ENCODE data around the gene FURIN. TPM values are rescaled to one million over a fixed set of nuclear protein-coding genes. Genes with fewer than 3 reads are reported as not detected.

FURIN gene
- polyA plus RNA-seq, 1 of the 3 experiments (the other 2 are of a cell fraction) = 40.8 TPM

DNA sequence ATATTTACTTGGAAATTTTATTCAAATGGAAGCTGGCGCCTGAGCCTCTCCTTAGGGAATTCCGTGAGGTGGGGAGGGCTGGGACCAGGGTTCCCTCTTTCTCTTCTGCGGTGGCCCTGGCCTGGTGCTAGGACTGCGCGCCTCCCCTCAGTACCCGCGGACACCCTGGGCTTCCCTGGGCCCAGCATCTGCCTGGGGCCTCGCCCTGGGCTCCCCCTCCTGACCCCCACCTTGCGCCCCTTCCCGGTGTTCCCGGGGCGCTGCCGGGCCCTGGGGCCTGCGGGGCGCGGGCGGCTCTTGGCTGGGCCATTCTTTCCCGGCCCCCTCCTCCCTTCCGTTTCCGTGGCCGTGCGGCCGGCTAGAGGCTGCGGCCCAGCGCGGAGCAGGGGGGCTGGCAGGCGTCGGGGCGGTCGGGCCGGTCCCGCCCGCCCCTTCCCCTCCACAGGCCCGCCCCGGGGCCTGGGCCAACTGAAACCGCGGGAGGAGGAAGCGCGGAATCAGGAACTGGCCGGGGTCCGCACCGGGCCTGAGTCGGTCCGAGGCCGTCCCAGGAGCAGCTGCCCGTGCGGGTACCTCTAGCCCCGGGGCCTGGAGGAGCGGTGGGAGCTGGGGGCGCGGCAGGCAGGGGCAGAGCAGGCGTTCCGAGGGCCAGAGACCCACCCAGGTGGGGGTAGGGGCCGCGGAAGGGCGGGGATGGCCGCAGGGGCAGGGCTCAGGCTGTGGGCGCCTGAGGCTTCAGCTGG lies 15.8 kb downstream of the FURIN start, which contains the start of gene FES:
Gene FES (plus strand): TSS at position 529 of the 743 bp plus-strand sequence. CDS start 542 bp downstream, outside the sequence.
- Histone ChIP-seq H3K36me3 (replicated peaks in 1 of 2; ENCODE audit: control insufficient read depth in 1 of 2, insufficient read depth in 2 of 2, low read length in 1 of 2) (peaks cover 5 to 33% of the 10 kb centered on the region in 2 experiments), H3K4me1 (ENCODE audit: control insufficient read depth in 1 of 2, insufficient read depth in 2 of 2, low read depth in 1 of 2, low read length in 1 of 2) (peaks cover 0 to 14% of the 10 kb centered on the region in 2 experiments; a peak in 1 of 4 replicates), H3K79me2 (ENCODE audit: insufficient read depth) (no peaks in the 10 kb centered on the region), H3K9me3 (no peaks in the 10 kb centered on the region), H3K4me3 (ENCODE audit: low read depth in 2 of 2, low read length in 1 of 2) (no peak within 1 kb of the TSS), H2AFZ (ENCODE audit: low read depth) (no peak within 1 kb of the TSS), H3F3A (replicated peaks; ENCODE audit: insufficient read depth) (peaks cover 9% of the 10 kb centered on the region), H4K20me1 (ENCODE audit: insufficient read depth) (no peaks in the 10 kb centered on the region), H3K27ac (ENCODE audit: low read depth in 2 of 2, low read length in 1 of 2) (peak within 1 kb of the TSS in 1 of 2 experiments; percentile 62; a peak in 1 of 4 replicates), H3K9ac (no peak within 1 kb of the TSS), H3K4me2 (no peak within 1 kb of the TSS), H3K9me2 (no peaks in the 10 kb centered on the region), H3K27me3 (ENCODE audit: insufficient read depth) (no peaks in the 10 kb centered on the region)
- DNase-seq = no peak
- CTCF ChIA-PET = interaction anchor here (0.7 to 5.6 kb wide), 13 partner anchors 10 to 741 kb away, joined by 3 to 55 read pairs (median 11); partner anchors contain the start of gene HDDC3
- no peak for TF ChIP-seq TAF1 (IDR thresholded peaks at IDR 0.05; ENCODE audit: borderline replicate concordance, low read depth, low read length)
- TF ChIP-seq PBX3 (IDR thresholded peaks at IDR 0.05) = no peak
- no peak for TF ChIP-seq RAD21 (IDR thresholded peaks at IDR 0.05; ENCODE audit: low read length)
- TF ChIP-seq EP300 (IDR thresholded peaks at IDR 0.05; ENCODE audit: borderline replicate concordance in 1 of 2, low read depth in 1 of 2, low read length in 1 of 2) = no peak
- TF ChIP-seq POLR2AphosphoS5 (IDR thresholded peaks at IDR 0.05; ENCODE audit: low read depth, low read length) = no peak
- TF ChIP-seq TEAD4 (IDR thresholded peaks at IDR 0.05; ENCODE audit: borderline replicate concordance, insufficient read depth) = no peak
- TF ChIP-seq NFIC (IDR thresholded peaks at IDR 0.05; ENCODE audit: borderline replicate concordance) = no peak
- TF ChIP-seq NRF1 (IDR thresholded peaks at IDR 0.05; ENCODE audit: low read depth, low read length) = no peak
- no peak for TF ChIP-seq TCF12 (IDR thresholded peaks at IDR 0.05)
- TF ChIP-seq, protein P1, sequence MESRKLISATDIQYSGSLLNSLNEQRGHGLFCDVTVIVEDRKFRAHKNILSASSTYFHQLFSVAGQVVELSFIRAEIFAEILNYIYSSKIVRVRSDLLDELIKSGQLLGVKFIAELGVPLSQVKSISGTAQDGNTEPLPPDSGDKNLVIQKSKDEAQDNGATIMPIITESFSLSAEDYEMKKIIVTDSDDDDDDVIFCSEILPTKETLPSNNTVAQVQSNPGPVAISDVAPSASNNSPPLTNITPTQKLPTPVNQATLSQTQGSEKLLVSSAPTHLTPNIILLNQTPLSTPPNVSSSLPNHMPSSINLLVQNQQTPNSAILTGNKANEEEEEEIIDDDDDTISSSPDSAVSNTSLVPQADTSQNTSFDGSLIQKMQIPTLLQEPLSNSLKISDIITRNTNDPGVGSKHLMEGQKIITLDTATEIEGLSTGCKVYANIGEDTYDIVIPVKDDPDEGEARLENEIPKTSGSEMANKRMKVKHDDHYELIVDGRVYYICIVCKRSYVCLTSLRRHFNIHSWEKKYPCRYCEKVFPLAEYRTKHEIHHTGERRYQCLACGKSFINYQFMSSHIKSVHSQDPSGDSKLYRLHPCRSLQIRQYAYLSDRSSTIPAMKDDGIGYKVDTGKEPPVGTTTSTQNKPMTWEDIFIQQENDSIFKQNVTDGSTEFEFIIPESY (IDR thresholded peaks at IDR 0.05; ENCODE audit: borderline replicate concordance, low read depth) = no peak
- no peak for TF ChIP-seq CHD2 (IDR thresholded peaks at IDR 0.05; ENCODE audit: low read length, partially characterized antibody)
- POLR2A ChIA-PET = interaction anchor here (1.3 kb wide), 1 partner anchor 18 kb away, joined by 3 read pairs; the partner anchor contains the start of gene MAN2A2
- WGBS (ENCODE audit: low lambda C conversion rate) = 94% methylated on average over 38 of the region's 58 CpGs

- Histone ChIP-seq H3K4me3 (ENCODE audit: low read depth in 2 of 2, low read length in 1 of 2) (no peak overlapping the region), H3K4me1 (ENCODE audit: control insufficient read depth in 1 of 2, insufficient read depth in 2 of 2, low read depth in 1 of 2, low read length in 1 of 2) (peaks cover 0 to 14% of the 10 kb centered on the region in 2 experiments; a peak in 1 of 4 replicates), H3K27ac (ENCODE audit: low read depth in 2 of 2, low read length in 1 of 2) (no peak overlapping the region), H3K36me3 (replicated peaks in 1 of 2; ENCODE audit: control insufficient read depth in 1 of 2, insufficient read depth in 2 of 2, low read length in 1 of 2) (peaks cover 5 to 25% of the 10 kb centered on the region in 2 experiments), H4K20me1 (ENCODE audit: insufficient read depth) (no peaks in the 10 kb centered on the region), H3K9me2 (no peaks in the 10 kb centered on the region), H3K9me3 (no peaks in the 10 kb centered on the region), H3K27me3 (ENCODE audit: insufficient read depth) (no peaks in the 10 kb centered on the region), H3K79me2 (ENCODE audit: insufficient read depth) (no peaks in the 10 kb centered on the region), H2AFZ (ENCODE audit: low read depth) (no peak overlapping the region), H3K4me2 (no peak overlapping the region), H3K9ac (no peak overlapping the region), H3F3A (replicated peaks; ENCODE audit: insufficient read depth) (peaks cover 9% of the 10 kb centered on the region)
- WGBS (ENCODE audit: low lambda C conversion rate) = 74% methylated on average over 4 of the region's 16 CpGs
- TF ChIP-seq RCOR1 (IDR thresholded peaks at IDR 0.05; ENCODE audit: low read length) = no peak
- no peak for TF ChIP-seq MXI1 (IDR thresholded peaks at IDR 0.05; ENCODE audit: low read depth, low read length)
- no peak for TF ChIP-seq IRF3 (IDR thresholded peaks at IDR 0.05; ENCODE audit: low read depth, low read length)
- no peak for TF ChIP-seq CHD2 (IDR thresholded peaks at IDR 0.05; ENCODE audit: low read length, partially characterized antibody)
- TF ChIP-seq, protein P2, sequence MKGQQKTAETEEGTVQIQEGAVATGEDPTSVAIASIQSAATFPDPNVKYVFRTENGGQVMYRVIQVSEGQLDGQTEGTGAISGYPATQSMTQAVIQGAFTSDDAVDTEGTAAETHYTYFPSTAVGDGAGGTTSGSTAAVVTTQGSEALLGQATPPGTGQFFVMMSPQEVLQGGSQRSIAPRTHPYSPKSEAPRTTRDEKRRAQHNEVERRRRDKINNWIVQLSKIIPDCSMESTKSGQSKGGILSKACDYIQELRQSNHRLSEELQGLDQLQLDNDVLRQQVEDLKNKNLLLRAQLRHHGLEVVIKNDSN (IDR thresholded peaks at IDR 0.05; ENCODE audit: borderline replicate concordance, low read depth) = no peak
- TF ChIP-seq FOSL2 (IDR thresholded peaks at IDR 0.05; ENCODE audit: borderline replicate concordance, low read depth) = no peak
- TF ChIP-seq POLR2AphosphoS5 (IDR thresholded peaks at IDR 0.05; ENCODE audit: low read depth, low read length) = no peak
- no peak for TF ChIP-seq RFX5 (IDR thresholded peaks at IDR 0.05; ENCODE audit: low read length)
- no peak for TF ChIP-seq EP300 (IDR thresholded peaks at IDR 0.05; ENCODE audit: borderline replicate concordance in 1 of 2, low read depth in 1 of 2, low read length in 1 of 2)
- ChIA-PET CTCF (interaction anchor here (0.6 to 5.6 kb wide), 50 partner anchors 9 to 741 kb away, joined by 3 to 55 read pairs (median 7); partner anchors contain the start of genes BLM, FURIN, HDDC3 and MAN2A2), POLR2A (no interaction called here)
- no peak for DNase-seq
Measured at GRCh38 chr15:90884719-90885431, 16.5 kb downstream of the FURIN start.
